RWPE2 (cell line): ENCODE measurements around the gene PLCH2.

Source experiments
- ATAC-seq: fragments of 200-7000 bp; cut with Tn5 transposase; 3 replicates; pipeline ENCODE4 v1.9.1; 2021; ENCODE audit warnings: low read depth
- DNase-seq: peaks from one replicate; pipeline ENCODE4 v3.0.0-alpha.2; 2020; ENCODE audit warnings: low spot score
- H3K27ac ChIP-seq: fragments of 450-650 bp; 2 replicates; pipeline ENCODE4 v1.5.1; 2017; ENCODE audit warnings: mild to moderate bottlenecking; ENCODE audit not compliant: poor library complexity, severe bottlenecking
- H3K27me3 ChIP-seq: fragments of 250-450 bp; sonication (Bioruptor Pico); 2 replicates; pipeline ENCODE4 v1.5.1; 2021; ENCODE audit warnings: mild to moderate bottlenecking, moderate library complexity; ENCODE audit not compliant: insufficient read depth, poor library complexity, severe bottlenecking
- H3K36me3 ChIP-seq: fragments of 250-450 bp; sonication (Bioruptor Pico); 2 replicates; pipeline ENCODE4 v1.5.1; 2020; ENCODE audit warnings: low read depth, mild to moderate bottlenecking, moderate library complexity
- H3K4me1 ChIP-seq: fragments of 250-450 bp; sonication (Bioruptor Pico); 2 replicates; pipeline ENCODE4 v1.5.1; 2021; ENCODE audit warnings: mild to moderate bottlenecking, moderate library complexity; ENCODE audit not compliant: insufficient read depth, poor library complexity, severe bottlenecking
- H3K4me3 ChIP-seq: fragments of 250-450 bp; sonication (Bioruptor Pico); 2 replicates; pipeline ENCODE4 v1.5.1; 2021; ENCODE audit warnings: mild to moderate bottlenecking, moderate library complexity; ENCODE audit not compliant: severe bottlenecking
- H3K9me3 ChIP-seq: fragments of 250-450 bp; sonication (Bioruptor Pico); 2 replicates; pipeline ENCODE4 v1.5.1; 2021; ENCODE audit warnings: mild to moderate bottlenecking, moderate library complexity; ENCODE audit not compliant: severe bottlenecking
- CTCF ChIP-seq: fragments of 450-650 bp; IDR thresholded peaks from one replicate; pipeline ENCODE4 v1.5.1; 2017; ENCODE audit warnings: mild to moderate bottlenecking, moderate library complexity; ENCODE audit not compliant: poor library complexity, severe bottlenecking

Gene PLCH2

GRCh38 chr1:2537784-2538115 is 61.7 kb downstream of the PLCH2 start:
- TF ChIP-seq CTCF, result no peak
- Histone ChIP-seq H3K9me3 (no peaks in the 10 kb centered on the region), H3K27ac (no peak overlapping the region), H3K4me1 (peaks cover 42% of the 10 kb centered on the region), H3K27me3 (no peaks in the 10 kb centered on the region), H3K36me3 (no peaks in the 10 kb centered on the region), H3K4me3 (no peak overlapping the region)
- ATAC-seq (no peak), DNase-seq (no peak)

GRCh38 chr1:2538376-2538775 is 62.3 kb downstream of the PLCH2 start:
- H3K27ac ChIP-seq, result no peak overlapping the region
- no peak for ATAC-seq
- no peak overlapping the region for H3K4me3 ChIP-seq
- H3K4me1 ChIP-seq, result peaks cover 36% of the 10 kb centered on the region
- no peaks in the 10 kb centered on the region for H3K9me3 ChIP-seq
- no peak for DNase-seq
- TF ChIP-seq CTCF, result no peak
- H3K27me3 ChIP-seq, result no peaks in the 10 kb centered on the region
- H3K36me3 ChIP-seq, result no peaks in the 10 kb centered on the region

- no peak for ATAC-seq
- no peak for TF ChIP-seq CTCF
- H3K36me3 ChIP-seq, result no peaks in the 10 kb centered on the region
Measured at GRCh38 chr1:2538872-2539271, 62.8 kb downstream of the PLCH2 start.

GRCh38 chr1:2539312-2539907 is 63.3 kb downstream of the PLCH2 start:
- peaks cover 26% of the 10 kb centered on the region for H3K4me1 ChIP-seq
- ATAC-seq (no peak), DNase-seq (no peak)
- TF ChIP-seq CTCF, result peak; percentile 4
- no peaks in the 10 kb centered on the region for H3K9me3 ChIP-seq
- no peak overlapping the region for H3K4me3 ChIP-seq
- H3K36me3 ChIP-seq, result no peaks in the 10 kb centered on the region
- no peaks in the 10 kb centered on the region for H3K27me3 ChIP-seq
- H3K27ac ChIP-seq, result no peak overlapping the region

More at GRCh38 chr1:2538872-2539271, 62.8 kb downstream of the PLCH2 start:
- Histone ChIP-seq H3K4me3 (no peak overlapping the region), H3K27me3 (no peaks in the 10 kb centered on the region), H3K4me1 (peaks cover 31% of the 10 kb centered on the region), H3K27ac (no peak overlapping the region), H3K9me3 (no peaks in the 10 kb centered on the region)
- DNase-seq, result no peak

GRCh38 chr1:2540816-2541492 is 64.9 kb downstream of the PLCH2 start:
- H3K4me1 ChIP-seq, result peaks cover 12% of the 10 kb centered on the region

More at GRCh38 chr1:2540816-2541492, 64.9 kb downstream of the PLCH2 start:
- no peak for TF ChIP-seq CTCF
- Histone ChIP-seq H3K9me3 (no peaks in the 10 kb centered on the region), H3K27me3 (no peaks in the 10 kb centered on the region), H3K4me3 (no peak overlapping the region), H3K27ac (no peak overlapping the region), H3K36me3 (no peaks in the 10 kb centered on the region)
- ATAC-seq (no peak), DNase-seq (no peak)
